Activated effector memory CD4-positive, alpha-beta T cell treated with Interleukin-2 at 50 U/mL for 16 hours (primary cell): ENCODE results near the gene TM9SF4.
"Not testable (repeated sequence)": the region's sequence is repeated elsewhere in the genome, so short reads cannot be mapped to it uniquely, and the experiment has no call there.

ENCODE experiments used
- DNase-seq: peaks from one replicate; pipeline ENCODE4 v3.0.0-alpha.2; 2020

The TM9SF4 gene

DNA sequence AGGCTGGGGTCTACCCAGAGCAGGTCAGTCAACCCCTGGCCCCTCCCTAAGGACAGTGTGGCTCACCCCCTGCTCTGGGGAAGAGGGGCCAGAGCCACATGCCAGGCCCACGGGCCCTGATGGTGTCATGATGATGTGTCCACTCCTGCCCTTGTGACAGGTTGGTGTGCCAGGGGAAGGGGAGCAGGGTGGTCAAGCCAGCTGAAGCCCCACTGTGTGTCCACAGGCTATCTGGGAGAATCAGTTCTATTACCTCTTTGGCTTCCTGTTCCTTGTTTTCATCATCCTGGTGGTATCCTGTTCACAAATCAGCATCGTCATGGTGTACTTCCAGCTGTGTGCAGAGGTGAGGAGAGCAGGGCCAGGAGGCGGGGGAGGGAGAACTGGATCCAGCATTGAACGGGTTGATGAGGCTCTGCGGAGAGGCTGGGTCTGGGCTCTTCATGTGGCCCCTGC, 50.3 kb downstream of the TM9SF4 start:
- no peak for DNase-seq

DNA sequence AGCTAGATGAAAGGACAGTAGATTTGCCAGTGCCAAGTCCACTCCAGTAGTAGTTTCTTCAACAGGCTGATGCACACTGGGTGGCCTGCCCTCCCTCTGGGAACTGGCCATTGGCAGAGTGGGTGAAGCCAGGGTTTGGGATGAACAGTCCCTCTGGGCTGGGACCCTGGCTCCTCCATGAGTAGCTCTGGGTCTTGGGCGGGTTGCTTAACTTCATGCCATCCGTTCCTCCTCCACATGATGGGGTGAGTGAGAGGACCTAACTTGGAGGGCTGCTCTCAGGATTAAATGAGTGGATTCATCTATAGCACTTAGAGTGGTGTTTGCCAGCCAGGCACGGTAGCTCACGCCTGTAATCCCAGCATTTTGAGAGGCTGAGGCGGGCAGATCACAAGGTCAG, 50.8 kb downstream of the TM9SF4 start:
- no peak for DNase-seq

GRCh38 chr20:32162351-32162750, 52.8 kb downstream of the TM9SF4 start:
- no peak for DNase-seq

DNA sequence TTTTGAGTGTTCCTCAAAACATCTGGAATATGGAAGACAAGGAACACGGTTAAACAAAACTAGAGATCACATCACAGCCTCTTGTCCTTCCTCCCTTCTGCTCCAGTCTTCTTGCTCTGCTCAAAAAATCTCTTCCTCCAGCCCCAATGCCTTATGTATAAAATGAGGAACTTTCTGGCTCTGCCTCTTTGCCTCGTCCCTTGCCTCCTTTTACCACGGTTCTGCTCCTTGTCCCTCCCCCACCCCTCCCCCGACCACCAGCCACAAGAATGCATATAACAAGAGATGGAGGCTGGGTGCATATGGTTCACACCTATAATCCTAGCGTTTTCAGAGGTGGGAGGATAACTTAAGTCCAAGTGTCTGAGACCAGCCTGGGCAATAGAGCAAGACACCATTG, 54.4 kb downstream of the TM9SF4 start:
- no peak for DNase-seq

GRCh38 chr20:32164984-32165735, 55.6 kb downstream of the TM9SF4 start:
- DNase-seq: no peak

- no peak for DNase-seq
Observed at GRCh38 chr20:32165836-32166545, 56.5 kb downstream of the TM9SF4 start.

GRCh38 chr20:32167552-32167951, 58.0 kb downstream of the TM9SF4 start:
- no peak for DNase-seq

GRCh38 chr20:32168184-32168910, 58.8 kb downstream of the TM9SF4 start:
- DNase-seq: no peak

DNA sequence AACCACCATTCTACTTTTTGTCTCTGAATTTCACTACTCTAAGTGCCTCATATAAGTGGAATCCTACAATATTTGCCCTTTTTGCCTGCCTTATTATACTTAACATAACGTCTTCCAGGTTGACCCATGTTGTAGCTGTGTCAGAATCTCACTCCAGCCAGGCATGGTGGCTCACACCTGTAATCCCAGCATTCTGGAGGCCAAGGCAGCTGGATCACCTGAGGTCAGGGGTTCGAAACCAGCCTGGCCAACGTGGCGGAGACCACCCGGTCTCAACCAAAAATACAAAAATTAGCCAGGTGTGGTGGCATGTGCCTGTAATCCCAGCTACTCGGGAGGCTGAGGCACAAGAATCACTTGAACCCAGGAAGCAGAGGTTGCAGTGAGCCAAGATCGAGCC, 68.2 kb downstream of the TM9SF4 start:
- DNase-seq: not testable (repeated sequence)

- no peak for DNase-seq
Observed at GRCh38 chr20:32179515-32179914, 70.0 kb downstream of the TM9SF4 start.

- no peak for DNase-seq
Observed at GRCh38 chr20:32179934-32180333, 70.4 kb downstream of the TM9SF4 start.

- DNase-seq: no peak
Observed at GRCh38 chr20:32181606-32182005, 72.1 kb downstream of the TM9SF4 start.

DNA sequence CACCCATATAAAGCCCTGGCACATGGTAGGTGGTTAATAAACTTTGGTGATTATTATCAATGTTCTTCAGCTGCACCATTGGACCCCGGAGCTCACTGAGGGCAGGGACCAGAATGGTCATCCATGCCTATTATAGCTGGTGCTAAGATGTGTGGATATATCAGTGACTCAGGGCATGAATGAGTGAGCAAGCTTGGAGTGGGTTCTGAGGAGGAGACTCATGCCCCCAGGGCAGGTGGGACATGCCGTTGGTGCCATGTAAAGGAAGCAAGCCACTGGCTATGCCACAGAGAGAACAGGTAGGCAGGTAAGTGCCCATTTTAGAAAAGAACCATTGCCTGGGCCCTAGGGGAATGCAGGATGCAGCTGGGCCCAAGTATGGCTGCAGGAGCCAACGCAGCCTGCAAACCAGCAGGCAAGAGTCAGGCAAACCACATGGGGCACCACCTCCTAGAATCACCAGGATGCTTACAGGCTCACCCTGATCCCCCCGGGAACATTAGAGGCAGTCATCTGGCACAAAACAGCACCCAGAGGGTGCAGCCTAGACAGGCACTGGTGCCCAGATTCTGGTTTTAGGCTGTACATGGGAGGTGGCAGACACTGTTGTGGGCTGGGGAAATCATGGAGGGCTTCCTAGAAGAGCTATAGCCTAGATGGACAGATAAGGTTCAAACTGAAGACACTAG, 74.6 kb downstream of the TM9SF4 start:
- DNase-seq: no peak

- DNase-seq: no peak
Observed at GRCh38 chr20:32184961-32185603, 75.6 kb downstream of the TM9SF4 start.

DNA sequence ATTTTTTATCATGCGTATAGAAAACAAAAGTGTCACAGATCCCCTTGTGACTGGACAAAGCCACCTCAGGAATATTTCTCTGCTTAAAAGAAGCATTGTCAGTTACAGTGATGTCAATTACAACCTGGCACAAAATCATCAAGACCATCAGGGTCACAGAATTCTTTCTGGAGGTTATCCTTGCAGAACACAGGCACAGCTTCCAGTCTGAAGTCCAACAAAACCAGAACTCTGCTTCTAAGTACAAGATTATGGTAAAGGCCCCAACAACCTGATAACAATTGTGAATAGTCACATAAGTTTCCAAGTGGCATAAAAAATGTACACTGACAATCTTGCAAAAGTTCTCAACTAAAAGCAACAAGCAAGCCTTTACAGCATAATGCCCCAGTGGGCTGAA, 77.0 kb downstream of the TM9SF4 start:
- DNase-seq: no peak

GRCh38 chr20:32188376-32189122, 79.0 kb downstream of the TM9SF4 start:
- no peak for DNase-seq

- DNase-seq: no peak
Observed at GRCh38 chr20:32189123-32189410, 79.6 kb downstream of the TM9SF4 start.

DNA sequence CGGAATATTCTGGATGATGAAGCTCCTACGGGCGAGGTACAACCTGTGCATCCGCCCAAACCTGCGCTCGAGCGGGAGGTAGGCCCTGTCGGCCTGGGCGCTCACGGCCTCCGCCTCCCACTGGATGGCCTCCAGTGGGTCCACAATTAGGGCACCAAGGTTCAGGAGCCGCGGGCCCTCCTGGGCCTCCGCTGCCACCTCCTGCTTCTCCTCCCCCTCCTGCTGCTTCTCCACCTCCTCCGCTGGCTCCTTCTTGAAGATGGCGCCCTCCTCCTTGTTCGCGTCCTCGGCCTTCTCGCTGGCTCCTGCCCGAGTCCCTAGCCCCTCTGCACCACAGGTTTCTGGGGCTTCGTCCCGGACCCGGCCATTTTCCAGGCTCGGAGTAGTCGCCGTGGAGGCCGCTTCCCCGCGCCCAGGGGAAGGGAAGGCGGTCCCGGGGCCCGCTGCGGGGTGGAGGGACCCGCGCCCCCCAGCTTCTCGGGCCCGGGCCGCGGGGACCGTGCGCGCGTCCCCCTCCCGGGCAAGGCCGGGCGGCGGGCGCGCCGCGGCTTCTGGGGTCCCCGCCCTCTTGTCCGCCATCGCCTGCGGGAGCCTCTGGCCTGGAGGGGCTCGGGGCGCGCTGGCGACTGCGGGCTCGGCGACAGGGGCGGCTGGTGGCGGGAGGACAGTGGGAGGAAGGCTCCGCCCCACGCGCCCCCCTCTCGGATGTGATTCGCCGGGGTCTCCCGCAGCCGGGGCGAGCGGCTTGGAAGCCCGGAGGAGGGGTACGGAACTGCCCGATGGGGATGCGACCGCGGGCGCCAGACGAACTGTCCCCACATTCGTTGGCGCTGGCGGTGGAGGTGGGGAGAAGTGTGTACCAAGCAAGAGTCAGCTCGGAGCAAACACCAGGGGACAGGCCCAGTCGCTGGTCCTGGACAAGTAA, 80.4 kb downstream of the TM9SF4 start:
- DNase-seq: peak; percentile 28

DNA sequence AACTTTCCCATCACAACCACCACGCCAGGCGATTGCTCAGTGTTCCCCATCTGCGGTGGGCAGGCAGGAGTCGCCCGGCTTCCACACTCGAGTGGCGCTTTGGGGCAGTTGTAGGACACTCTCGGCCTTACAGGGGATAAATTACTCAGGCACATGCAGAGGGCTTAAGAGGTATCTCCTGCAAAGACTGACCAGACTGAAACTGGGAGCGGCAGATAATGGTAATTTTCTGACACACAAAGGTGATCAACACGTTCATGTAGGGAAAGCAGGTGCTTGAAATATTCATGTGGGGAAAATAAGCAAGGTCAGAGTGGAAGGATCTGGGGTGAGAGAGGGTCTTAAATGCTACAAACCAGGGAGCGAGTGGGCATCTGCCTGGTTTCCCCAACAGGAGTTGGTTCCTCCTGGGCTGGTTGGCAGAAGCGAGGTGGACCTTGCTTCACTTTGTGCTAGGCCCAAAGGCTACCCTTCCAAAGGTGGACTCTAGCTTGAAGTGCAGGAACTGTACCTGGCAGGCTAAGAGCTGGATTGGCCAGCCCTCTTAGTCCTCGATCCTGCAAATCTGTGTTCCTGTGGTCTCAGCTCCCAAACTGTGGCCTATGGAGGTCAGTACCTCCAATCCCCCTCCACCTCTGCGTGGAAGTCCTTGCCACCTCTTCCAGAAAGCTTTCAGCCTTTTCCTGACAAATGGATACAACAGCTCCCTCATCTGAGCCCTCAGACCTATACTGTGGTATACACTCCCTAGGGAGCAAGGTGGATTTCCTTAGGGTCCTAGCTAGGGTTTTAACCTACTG, 81.3 kb downstream of the TM9SF4 start:
- no peak for DNase-seq

- no peak for DNase-seq
Observed at GRCh38 chr20:32191422-32191821, 81.9 kb downstream of the TM9SF4 start.
